Measurements from ENCODE around the gene TSPO.
"Not testable (repeated sequence)": the region's sequence is repeated elsewhere in the genome, so short reads cannot be mapped to it uniquely, and the experiment has no call there.

The TSPO gene

GRCh38 chr22:43151251-43152002 lies at the start of gene TSPO:
TSS of gene TSPO (plus strand) at chr22:43151559. CDS start at chr22:43159239, 7,680 bp downstream.
- no peaks in the 10 kb centered on the region for H3K27me3 Mint-ChIP-seq
- H3K36me3 Mint-ChIP-seq (ENCODE audit: low read depth) = no peaks in the 10 kb centered on the region
- peak within 1 kb of the TSS; percentile 87 for H3K27ac Mint-ChIP-seq
- H3K4me3 Mint-ChIP-seq = peak within 1 kb of the TSS; percentile 86
- H3K9me3 Mint-ChIP-seq = no peaks in the 10 kb centered on the region
- H3K4me1 Mint-ChIP-seq (ENCODE audit: low read depth) = peaks cover 37% of the 10 kb centered on the region

GRCh38 chr22:43104056-43104625 lies 47.2 kb upstream of the TSPO start:
- not testable (repeated sequence) for H3K27me3 Mint-ChIP-seq; H3K4me3 Mint-ChIP-seq; H3K36me3 Mint-ChIP-seq (ENCODE audit: low read depth); H3K9me3 Mint-ChIP-seq
- H3K27ac Mint-ChIP-seq = peak overlapping the region; percentile 65
- H3K4me1 Mint-ChIP-seq (ENCODE audit: low read depth) = peaks cover 15% of the 10 kb centered on the region

GRCh38 chr22:43104950-43105349 lies 46.4 kb upstream of the TSPO start:
- H3K4me1 Mint-ChIP-seq (ENCODE audit: low read depth) = peaks cover 15% of the 10 kb centered on the region
- not testable (repeated sequence) for H3K27me3 Mint-ChIP-seq; H3K27ac Mint-ChIP-seq; H3K4me3 Mint-ChIP-seq; H3K9me3 Mint-ChIP-seq; H3K36me3 Mint-ChIP-seq (ENCODE audit: low read depth)

GRCh38 chr22:43106302-43106701 lies 45.1 kb upstream of the TSPO start:
- Mint-ChIP-seq H3K36me3 (ENCODE audit: low read depth) (no peaks in the 10 kb centered on the region), H3K27me3 (peaks cover 4% of the 10 kb centered on the region), H3K27ac (no peak overlapping the region), H3K9me3 (no peaks in the 10 kb centered on the region), H3K4me3 (no peak overlapping the region), H3K4me1 (ENCODE audit: low read depth) (peaks cover 15% of the 10 kb centered on the region)

GRCh38 chr22:43109511-43109910 lies 41.8 kb upstream of the TSPO start:
- Mint-ChIP-seq H3K4me3 (no peak overlapping the region), H3K4me1 (ENCODE audit: low read depth) (peaks cover 8% of the 10 kb centered on the region), H3K27me3 (peaks cover 8% of the 10 kb centered on the region), H3K9me3 (no peaks in the 10 kb centered on the region), H3K36me3 (ENCODE audit: low read depth) (no peaks in the 10 kb centered on the region), H3K27ac (no peak overlapping the region)

GRCh38 chr22:43109921-43110443 lies 41.4 kb upstream of the TSPO start:
- H3K27ac Mint-ChIP-seq = no peak overlapping the region
- H3K4me3 Mint-ChIP-seq = peak overlapping the region; percentile 65
- peaks cover 8% of the 10 kb centered on the region for H3K4me1 Mint-ChIP-seq (ENCODE audit: low read depth)
- no peaks in the 10 kb centered on the region for H3K36me3 Mint-ChIP-seq (ENCODE audit: low read depth)
- H3K27me3 Mint-ChIP-seq = peaks cover 8% of the 10 kb centered on the region
- no peaks in the 10 kb centered on the region for H3K9me3 Mint-ChIP-seq

GRCh38 chr22:43110444-43110926 lies 40.9 kb upstream of the TSPO start, which contains the start of gene BIK:
TSS of gene BIK (plus strand) at chr22:43110750. CDS start at chr22:43124023, 13,273 bp downstream.
- Mint-ChIP-seq H3K27me3 (peaks cover 8% of the 10 kb centered on the region), H3K27ac (no peak within 1 kb of the TSS), H3K4me1 (ENCODE audit: low read depth) (peaks cover 8% of the 10 kb centered on the region), H3K4me3 (peak within 1 kb of the TSS; percentile 65), H3K9me3 (no peaks in the 10 kb centered on the region), H3K36me3 (ENCODE audit: low read depth) (no peaks in the 10 kb centered on the region)

GRCh38 chr22:43110927-43111623 lies 40.3 kb upstream of the TSPO start:
- Mint-ChIP-seq H3K36me3 (ENCODE audit: low read depth) (no peaks in the 10 kb centered on the region), H3K9me3 (no peaks in the 10 kb centered on the region), H3K4me3 (peak overlapping the region; percentile 64), H3K4me1 (ENCODE audit: low read depth) (peaks cover 12% of the 10 kb centered on the region), H3K27ac (no peak overlapping the region), H3K27me3 (peaks cover 8% of the 10 kb centered on the region)

GRCh38 chr22:43113526-43114251 lies 37.7 kb upstream of the TSPO start:
- peaks cover 13% of the 10 kb centered on the region for H3K4me1 Mint-ChIP-seq (ENCODE audit: low read depth)
- no peaks in the 10 kb centered on the region for H3K9me3 Mint-ChIP-seq
- H3K27me3 Mint-ChIP-seq = peaks cover 8% of the 10 kb centered on the region
- no peak overlapping the region for H3K27ac Mint-ChIP-seq
- no peak overlapping the region for H3K4me3 Mint-ChIP-seq
- no peaks in the 10 kb centered on the region for H3K36me3 Mint-ChIP-seq (ENCODE audit: low read depth)

GRCh38 chr22:43114958-43115357 lies 36.4 kb upstream of the TSPO start:
- Mint-ChIP-seq H3K9me3 (no peaks in the 10 kb centered on the region), H3K36me3 (ENCODE audit: low read depth) (no peaks in the 10 kb centered on the region), H3K4me3 (no peak overlapping the region), H3K27ac (no peak overlapping the region), H3K27me3 (peaks cover 8% of the 10 kb centered on the region), H3K4me1 (ENCODE audit: low read depth) (peaks cover 13% of the 10 kb centered on the region)

GRCh38 chr22:43116932-43117331 lies 34.4 kb upstream of the TSPO start:
- H3K4me3 Mint-ChIP-seq = no peak overlapping the region
- H3K27me3 Mint-ChIP-seq = peaks cover 4% of the 10 kb centered on the region
- no peak overlapping the region for H3K27ac Mint-ChIP-seq
- no peaks in the 10 kb centered on the region for H3K36me3 Mint-ChIP-seq (ENCODE audit: low read depth)
- no peaks in the 10 kb centered on the region for H3K9me3 Mint-ChIP-seq
- peaks cover 5% of the 10 kb centered on the region for H3K4me1 Mint-ChIP-seq (ENCODE audit: low read depth)

GRCh38 chr22:43118024-43118849 lies 33.1 kb upstream of the TSPO start:
- Mint-ChIP-seq H3K9me3 (no peaks in the 10 kb centered on the region), H3K27me3 (peaks cover 2% of the 10 kb centered on the region), H3K36me3 (ENCODE audit: low read depth) (no peaks in the 10 kb centered on the region), H3K27ac (no peak overlapping the region), H3K4me1 (ENCODE audit: low read depth) (peaks cover 5% of the 10 kb centered on the region), H3K4me3 (no peak overlapping the region)

- H3K27ac Mint-ChIP-seq = no peak overlapping the region
- no peak overlapping the region for H3K4me3 Mint-ChIP-seq
- H3K27me3 Mint-ChIP-seq = no peaks in the 10 kb centered on the region
These were observed 32.4 kb upstream of the TSPO start for GRCh38 chr22:43118953-43119458.

More at GRCh38 chr22:43118953-43119458, 32.4 kb upstream of the TSPO start:
- H3K9me3 Mint-ChIP-seq = no peaks in the 10 kb centered on the region
- peaks cover 5% of the 10 kb centered on the region for H3K4me1 Mint-ChIP-seq (ENCODE audit: low read depth)
- no peaks in the 10 kb centered on the region for H3K36me3 Mint-ChIP-seq (ENCODE audit: low read depth)

Data from stimulated activated naive CD8-positive, alpha-beta T cell treated with anti-CD3 and anti-CD28 coated beads, Interleukin-15, Interleukin-2, amounts not matched to agents 100 ng/mL and 50 ng/mL, for 24 hours (primary cell).